Activated T-cell treated with anti-CD3 and anti-CD28 coated beads for 24 hours (primary cell): ENCODE measurements around the gene FRMD6.

Experiments used
- DNase-seq: peaks from one replicate; pipeline ENCODE4 v3.0.0-alpha.2; 2020; ENCODE audit warnings: low read depth

The FRMD6 gene

GRCh38 chr14:51776102-51776894, 124.6 kb downstream of the FRMD6 start:
- peak; percentile 26 for DNase-seq

GRCh38 chr14:51780006-51780692, 128.4 kb downstream of the FRMD6 start:
- DNase-seq = peak; percentile 67
